H1 (cell line): ENCODE data around the gene NACAD.

Source experiments
- CTCF ChIP-seq, 3 experiments: IDR thresholded peaks; 1 replicate in 2 of 3; 2 replicates in 1 of 3; pipeline versions ENCODE4 v1.5.1 to v1.6.1; 2011; ENCODE audit warnings: low read length in 3 of 3, mild to moderate bottlenecking in 3 of 3, inconsistent platforms in 2 of 3, low read depth in 1 of 3, moderate library complexity in 1 of 3; ENCODE audit not compliant: insufficient read depth in 1 of 3; ENCODE audit errors: control extremely low read depth in 1 of 3
- EP300 ChIP-seq, 2 experiments: IDR thresholded peaks; 1 replicate in 1 of 2; 2 replicates in 1 of 2; pipeline ENCODE4 v1.6.1; 2011 to 2012; ENCODE audit warnings: low read depth in 2 of 2, low read length in 2 of 2, mild to moderate bottlenecking in 2 of 2, borderline replicate concordance in 1 of 2, inconsistent platforms in 1 of 2, moderate library complexity in 1 of 2
- MAFK ChIP-seq: IDR thresholded peaks from 2 replicates; pipeline ENCODE4 v1.6.1; 2012; ENCODE audit warnings: low read depth, mild to moderate bottlenecking, improper control_type of control experiment, low read length

GRCh38 chr7:45076946-45077345, 11.8 kb downstream of the NACAD start:
- TF ChIP-seq CTCF (IDR thresholded peaks at IDR 0.05; ENCODE audit: control extremely low read depth in 1 of 3, insufficient read depth in 1 of 3, low read depth in 1 of 3, low read length in 3 of 3): no peak
- no peak for TF ChIP-seq EP300 (IDR thresholded peaks at IDR 0.05; ENCODE audit: borderline replicate concordance in 1 of 2, low read depth in 2 of 2, low read length in 2 of 2)
- TF ChIP-seq MAFK: no peak
